ENCODE data around the gene ZSCAN12.

The ZSCAN12 gene

GRCh38 chr6:28357036-28357435 is 42.5 kb downstream of the ZSCAN12 start:
- in situ Hi-C loops (cut with HindIII; ENCODE audit: low pct_unique_long_range_greater_than_20kb, low sequenced_read_pairs), result no loop called here
- no peak for DNase-seq (ENCODE audit: low read depth in 1 of 2, low spot score in 1 of 2)
- TF ChIP-seq JUND (IDR thresholded peaks at IDR 0.05; ENCODE audit: low read depth), result no peak

GRCh38 chr6:28356666-28357020 is 42.9 kb downstream of the ZSCAN12 start:
- no peak for TF ChIP-seq JUND (IDR thresholded peaks at IDR 0.05; ENCODE audit: low read depth)
- no peak for DNase-seq (ENCODE audit: low read depth in 1 of 2, low spot score in 1 of 2)
- in situ Hi-C loops (cut with HindIII; ENCODE audit: low pct_unique_long_range_greater_than_20kb, low sequenced_read_pairs), result no loop called here

DNA sequence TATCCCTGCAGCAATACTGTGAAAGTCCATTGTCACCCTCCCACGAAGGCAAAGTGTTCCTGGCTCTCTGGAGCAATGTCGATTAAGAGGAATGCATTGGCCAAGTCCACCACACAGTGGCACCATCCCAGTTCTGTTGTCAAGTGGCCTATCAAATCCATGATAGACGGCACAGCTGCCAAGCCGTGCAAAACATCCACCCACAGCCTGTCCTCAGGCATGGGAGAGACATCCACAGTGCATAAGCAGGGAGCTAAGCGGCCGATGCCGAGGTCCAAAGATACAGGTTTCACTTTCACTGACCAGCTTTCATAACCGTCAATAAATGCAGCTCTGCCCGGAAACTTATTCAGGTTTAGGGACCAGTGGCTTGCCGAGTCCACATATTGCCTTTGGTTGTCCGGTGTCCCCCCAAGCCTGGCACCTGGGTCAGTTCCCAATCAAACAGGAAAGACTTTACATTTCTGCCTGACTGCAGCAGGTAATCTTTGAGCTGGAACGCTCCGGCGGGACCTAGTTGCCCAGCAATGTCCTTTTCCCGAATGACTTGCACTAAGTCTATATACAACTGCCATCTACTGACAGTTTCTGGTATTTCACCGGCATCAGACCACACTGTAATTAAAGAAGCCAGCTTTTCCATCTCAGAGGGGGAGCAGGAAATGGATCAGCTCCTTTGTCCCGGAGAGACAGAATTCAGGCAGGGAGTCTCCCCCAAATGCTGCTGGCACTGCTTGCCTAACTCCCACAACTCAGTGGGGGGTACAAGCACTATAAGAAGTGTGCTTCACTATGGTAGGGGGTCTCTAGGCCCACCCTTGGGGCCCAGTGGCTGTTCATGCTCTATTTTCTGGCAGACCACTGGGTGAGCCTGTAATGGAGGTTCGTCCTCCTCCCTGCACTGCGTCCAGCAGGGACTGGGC is 43.5 kb downstream of the ZSCAN12 start:
- DNase-seq (ENCODE audit: low read depth in 1 of 2, low spot score in 1 of 2), result peak; percentile 51 to 92
- no peak for TF ChIP-seq JUND (IDR thresholded peaks at IDR 0.05; ENCODE audit: low read depth)
- in situ Hi-C loops (cut with HindIII; ENCODE audit: low pct_unique_long_range_greater_than_20kb, low sequenced_read_pairs), result no loop called here

GRCh38 chr6:28354688-28355554 is 44.6 kb downstream of the ZSCAN12 start:
- in situ Hi-C loops (cut with HindIII; ENCODE audit: low pct_unique_long_range_greater_than_20kb, low sequenced_read_pairs), result no loop called here
- DNase-seq (ENCODE audit: low read depth in 1 of 2, low spot score in 1 of 2), result no peak
- no peak for TF ChIP-seq JUND (IDR thresholded peaks at IDR 0.05; ENCODE audit: low read depth)

DNA sequence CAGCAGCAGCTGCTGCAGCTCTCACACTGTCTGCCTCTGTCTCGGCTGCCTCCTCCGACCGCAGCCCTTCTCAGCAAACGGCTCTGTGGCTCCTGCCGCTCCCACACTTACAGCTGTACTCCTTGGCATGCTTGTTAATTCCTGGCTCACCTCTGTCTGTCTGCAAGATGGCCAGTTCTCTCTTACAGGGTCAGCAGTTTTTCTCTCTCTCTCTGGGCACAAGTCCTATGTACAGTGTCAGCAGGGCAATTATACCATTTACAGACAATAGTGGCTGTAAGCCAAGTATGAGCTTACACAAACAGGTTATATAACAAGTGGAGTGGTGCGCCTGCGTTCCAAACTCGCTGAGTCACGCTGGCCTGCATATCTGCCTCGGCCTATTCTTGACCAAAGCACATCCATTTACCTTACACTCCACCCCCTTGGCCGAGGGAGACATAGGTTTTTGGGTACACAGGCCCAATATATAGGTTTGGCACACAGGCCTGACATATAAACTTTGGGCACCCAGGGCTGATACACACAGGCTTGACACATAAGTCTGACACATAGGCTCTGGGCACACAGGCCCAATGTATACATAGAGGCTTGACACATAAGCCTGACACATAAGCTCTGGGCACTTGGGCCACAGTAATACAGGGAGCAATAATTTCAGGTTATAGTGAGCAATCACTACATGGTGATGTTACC is 45.4 kb downstream of the ZSCAN12 start:
- TF ChIP-seq JUND (IDR thresholded peaks at IDR 0.05; ENCODE audit: low read depth), result no peak
- in situ Hi-C loops (cut with HindIII; ENCODE audit: low pct_unique_long_range_greater_than_20kb, low sequenced_read_pairs), result no loop called here
- peak in 1 of 2 experiments; percentile 82 for DNase-seq (ENCODE audit: low read depth in 1 of 2, low spot score in 1 of 2)

DNA sequence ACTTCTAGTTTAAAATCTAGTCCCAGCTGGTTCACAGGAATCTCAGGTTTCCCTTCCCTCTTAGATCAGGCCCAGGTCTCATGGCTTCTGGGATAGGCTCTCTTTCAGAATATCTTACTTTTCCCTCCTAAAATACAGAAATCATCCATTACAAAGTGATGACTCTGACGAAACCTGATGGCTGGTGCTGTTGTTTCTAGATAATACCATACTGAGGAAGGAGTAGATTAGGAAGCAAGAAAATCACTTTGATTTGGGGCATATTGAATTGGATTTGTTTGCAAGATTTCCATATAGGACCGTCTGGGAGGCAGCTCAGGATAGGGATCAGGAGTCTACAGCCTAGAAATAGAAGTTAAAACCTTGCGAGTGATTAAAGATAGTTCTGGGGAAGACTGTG is 46.2 kb downstream of the ZSCAN12 start:
- DNase-seq (ENCODE audit: low read depth in 1 of 2, low spot score in 1 of 2), result no peak
- in situ Hi-C loops (cut with HindIII; ENCODE audit: low pct_unique_long_range_greater_than_20kb, low sequenced_read_pairs), result no loop called here
- TF ChIP-seq JUND (IDR thresholded peaks at IDR 0.05; ENCODE audit: low read depth), result no peak

DNA sequence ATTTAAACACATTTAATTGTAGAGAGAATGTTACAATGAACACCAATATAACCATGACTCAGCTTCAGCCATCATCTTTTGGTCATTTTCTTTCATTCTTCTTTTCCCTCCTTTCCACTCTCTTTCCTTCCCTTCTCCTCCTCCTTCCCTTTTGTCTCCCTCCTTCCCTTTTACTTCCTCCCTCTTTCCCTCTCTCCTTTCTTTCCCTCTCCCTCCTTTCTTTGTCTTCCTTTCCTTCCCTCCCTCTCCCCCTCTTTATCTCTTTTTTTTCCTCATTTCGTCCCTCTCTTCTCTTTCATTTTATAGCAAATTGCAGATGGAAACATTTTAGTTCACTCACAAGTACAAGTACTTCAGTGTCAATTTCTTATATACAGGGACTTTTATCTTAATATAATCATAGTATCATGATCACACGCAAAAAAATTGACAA is 48.0 kb downstream of the ZSCAN12 start:
- TF ChIP-seq JUND (IDR thresholded peaks at IDR 0.05; ENCODE audit: low read depth), result no peak
- in situ Hi-C loops (cut with HindIII; ENCODE audit: low pct_unique_long_range_greater_than_20kb, low sequenced_read_pairs), result no loop called here

GRCh38 chr6:28351087-28351486 is 48.5 kb downstream of the ZSCAN12 start:
- TF ChIP-seq JUND (IDR thresholded peaks at IDR 0.05; ENCODE audit: low read depth), result no peak
- no peak for DNase-seq (ENCODE audit: low read depth in 1 of 2, low spot score in 1 of 2)
- in situ Hi-C loops (cut with HindIII; ENCODE audit: low pct_unique_long_range_greater_than_20kb, low sequenced_read_pairs), result no loop called here

More for the DNA sequence above, 48.0 kb downstream of the ZSCAN12 start:
- no peak for DNase-seq (ENCODE audit: low read depth in 1 of 2, low spot score in 1 of 2)

DNA sequence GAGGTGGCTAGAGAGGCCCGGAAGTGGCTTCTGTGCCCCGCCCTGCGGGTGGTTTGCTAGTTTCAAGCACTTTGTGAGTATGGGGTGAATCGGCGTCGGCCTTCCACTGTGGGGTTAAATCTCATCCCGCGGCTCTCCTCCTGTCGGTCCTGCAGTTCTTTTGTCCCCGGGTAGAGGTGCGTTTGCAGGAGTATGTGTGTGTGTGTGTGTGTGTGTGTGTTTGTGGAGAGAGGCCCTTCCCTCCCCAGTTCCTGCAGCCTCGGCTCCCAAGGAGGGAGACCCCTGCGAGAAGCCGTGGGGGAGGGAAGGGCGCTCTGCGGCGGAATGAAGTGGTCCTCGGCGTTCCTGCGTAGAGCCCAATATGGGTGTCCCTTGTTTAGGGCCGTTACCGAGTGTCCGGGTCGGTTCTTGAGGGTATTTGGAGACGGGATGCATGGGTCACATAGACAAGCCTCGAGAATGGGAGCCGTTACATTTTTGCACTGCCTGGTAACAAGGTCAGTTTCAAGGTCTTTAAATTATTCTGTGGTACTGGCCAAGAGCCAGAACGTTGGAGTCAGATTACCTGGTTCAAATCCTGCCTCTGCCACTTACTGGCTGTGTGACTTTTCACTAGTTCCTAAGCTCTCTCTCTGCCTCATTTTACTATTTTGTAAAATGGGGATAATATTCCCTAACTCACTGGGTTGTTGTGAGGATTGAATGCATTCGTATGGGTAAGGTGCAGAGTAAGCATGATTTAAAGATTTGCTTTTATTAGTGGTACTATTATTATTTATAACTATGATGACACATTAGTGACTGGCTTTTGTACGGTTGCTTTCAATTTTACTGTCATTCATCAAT is 49.4 kb downstream of the ZSCAN12 start, which contains the start of gene ZKSCAN3:
TSS of gene ZKSCAN3 (plus strand) at position 56 of the 846 bp plus-strand sequence. CDS start 9,640 bp downstream, outside the sequence.
- no peak for TF ChIP-seq JUND (IDR thresholded peaks at IDR 0.05; ENCODE audit: low read depth)
- peak; percentile 61 to 85 for DNase-seq (ENCODE audit: low read depth in 1 of 2, low spot score in 1 of 2)
- in situ Hi-C loops (cut with HindIII; ENCODE audit: low pct_unique_long_range_greater_than_20kb, low sequenced_read_pairs), result no loop called here

DNA sequence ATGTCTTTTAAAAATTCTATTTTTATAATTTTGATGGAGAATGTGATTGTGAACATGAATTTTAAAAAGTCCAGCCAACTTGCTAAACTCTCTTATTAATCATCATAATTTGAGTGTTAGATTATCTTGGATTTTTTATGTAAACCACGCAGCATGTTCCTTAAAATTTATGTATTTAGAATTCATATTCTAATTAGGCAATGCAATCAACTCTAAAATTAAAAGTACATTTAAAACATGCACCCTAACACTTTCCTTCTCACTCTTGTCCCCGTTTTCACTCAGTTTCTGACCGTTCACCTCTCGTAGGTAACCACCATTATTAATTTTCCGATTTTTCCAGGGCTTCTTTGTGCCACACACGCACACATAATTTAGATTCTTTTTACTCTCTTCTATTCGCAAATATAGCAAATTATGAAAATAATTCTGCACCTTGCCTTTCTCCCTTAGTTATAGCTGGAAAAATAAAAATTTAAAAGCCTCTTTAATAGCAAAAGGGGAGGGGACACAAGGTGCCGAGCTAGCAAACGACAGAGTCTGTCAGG is 50.1 kb downstream of the ZSCAN12 start:
- TF ChIP-seq JUND (IDR thresholded peaks at IDR 0.05; ENCODE audit: low read depth), result no peak
- in situ Hi-C loops (cut with HindIII; ENCODE audit: low pct_unique_long_range_greater_than_20kb, low sequenced_read_pairs), result no loop called here
- DNase-seq (ENCODE audit: low read depth in 1 of 2, low spot score in 1 of 2), result no peak

DNA sequence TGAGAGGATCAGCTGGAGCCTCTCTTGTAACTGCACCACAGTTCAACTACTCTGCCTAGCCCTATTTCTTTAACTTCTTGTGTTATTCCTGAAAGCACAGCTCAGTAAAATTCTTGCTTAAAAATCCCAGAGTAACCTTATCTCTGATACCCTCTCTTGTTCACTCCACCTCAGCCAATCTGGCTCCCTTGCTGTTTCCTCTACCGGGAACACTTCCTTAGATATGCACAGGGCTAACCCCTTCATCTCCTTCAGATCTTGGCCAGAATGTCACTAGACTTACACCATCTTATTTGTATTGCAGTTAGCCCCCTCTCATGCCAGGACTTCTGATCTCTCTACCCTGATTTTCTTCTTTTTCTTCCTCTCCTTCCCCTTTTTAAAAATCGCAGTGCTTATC is 52.4 kb downstream of the ZSCAN12 start:
- in situ Hi-C loops (cut with HindIII; ENCODE audit: low pct_unique_long_range_greater_than_20kb, low sequenced_read_pairs), result no loop called here
- no peak for DNase-seq (ENCODE audit: low read depth in 1 of 2, low spot score in 1 of 2)
- no peak for TF ChIP-seq JUND (IDR thresholded peaks at IDR 0.05; ENCODE audit: low read depth)

Data from T47D (cell line).